SJCRH30 (cell line): Measurements from ENCODE around the gene TMEM115. TPM values are rescaled to one million over a fixed set of nuclear protein-coding genes. Genes with fewer than 3 reads are reported as not detected.

Experiments
- DNase-seq, 2 experiments: peaks; one replicate each; pipeline ENCODE4 v3.0.0-alpha.2; 2015 to 2020
- H3K27ac ChIP-seq: fragments of 250-450 bp; sonication (Bioruptor Pico); 2 replicates; pipeline ENCODE4 v1.5.1; 2020; ENCODE audit warnings: mild to moderate bottlenecking, moderate library complexity
- H3K27me3 ChIP-seq: fragments of 250-450 bp; sonication (Bioruptor Pico); 2 replicates; pipeline ENCODE4 v1.5.1; 2020; ENCODE audit warnings: mild to moderate bottlenecking, moderate library complexity
- H3K36me3 ChIP-seq: fragments of 250-450 bp; sonication (Bioruptor Pico); 2 replicates; pipeline ENCODE4 v1.5.1; 2020; ENCODE audit warnings: mild to moderate bottlenecking, moderate library complexity
- H3K4me1 ChIP-seq: fragments of 250-450 bp; sonication (Bioruptor Pico); 2 replicates; pipeline ENCODE4 v1.5.1; 2020; ENCODE audit warnings: mild to moderate bottlenecking, moderate library complexity
- H3K4me3 ChIP-seq: fragments of 250-450 bp; sonication (Bioruptor Pico); 2 replicates; pipeline ENCODE4 v1.5.1; 2020; ENCODE audit warnings: mild to moderate bottlenecking, moderate library complexity
- H3K9me3 ChIP-seq: fragments of 250-450 bp; sonication (Bioruptor Pico); replicated peaks from 2 replicates; pipeline ENCODE4 v1.5.1; 2020; ENCODE audit warnings: mild to moderate bottlenecking, moderate library complexity
- total RNA-seq: library from RNA; depleted of rRNA; stranded (reverse); fragments of >200 nt; shearing (Covaris generic); gene quantifications from 2 replicates; pipeline ENCODE4 v1.2.3, GENCODE V29; 2014

Gene TMEM115
- total RNA-seq, 1 experiment from 2014 or later = 27.2 TPM

GRCh38 chr3:50323614-50324199 lies 35.6 kb downstream of the TMEM115 start:
- Histone ChIP-seq H3K27me3 (no peaks in the 10 kb centered on the region), H3K36me3 (peaks cover 5% of the 10 kb centered on the region), H3K9me3 (no peaks in the 10 kb centered on the region), H3K27ac (no peak overlapping the region), H3K4me1 (peaks cover 4% of the 10 kb centered on the region; the same call in 1 of the 2 replicates), H3K4me3 (no peak overlapping the region)
- DNase-seq = no peak

DNA sequence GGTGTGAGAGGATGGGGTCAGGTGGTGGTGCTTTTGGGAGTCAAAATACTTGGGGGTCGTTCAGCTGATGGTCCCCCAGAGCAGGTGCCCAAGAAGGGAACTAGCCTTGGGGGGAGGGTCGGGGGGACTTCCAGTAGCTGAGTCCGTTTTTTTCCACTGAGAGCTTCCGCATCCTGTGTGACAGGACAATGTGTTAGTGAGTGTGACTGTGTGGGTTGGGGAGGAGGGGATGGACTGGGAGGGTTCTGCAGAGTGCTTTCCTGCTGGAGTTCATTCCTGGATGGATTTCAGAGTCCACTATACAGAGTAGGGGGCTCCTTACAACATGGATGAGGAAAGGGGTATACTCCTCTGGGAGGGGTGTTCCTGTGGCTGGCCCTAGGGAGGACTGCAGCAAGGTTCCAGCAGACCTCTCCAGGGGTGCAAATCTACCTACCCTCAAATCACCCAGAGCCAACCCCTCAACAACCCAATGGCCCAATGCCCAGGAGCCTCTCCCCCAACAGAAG lies 36.2 kb downstream of the TMEM115 start:
- Histone ChIP-seq H3K4me3 (no peak overlapping the region), H3K27ac (no peak overlapping the region), H3K4me1 (peaks cover 4% of the 10 kb centered on the region; the same call in 1 of the 2 replicates), H3K9me3 (no peaks in the 10 kb centered on the region), H3K27me3 (no peaks in the 10 kb centered on the region), H3K36me3 (peaks cover 5% of the 10 kb centered on the region)
- DNase-seq = no peak

DNA sequence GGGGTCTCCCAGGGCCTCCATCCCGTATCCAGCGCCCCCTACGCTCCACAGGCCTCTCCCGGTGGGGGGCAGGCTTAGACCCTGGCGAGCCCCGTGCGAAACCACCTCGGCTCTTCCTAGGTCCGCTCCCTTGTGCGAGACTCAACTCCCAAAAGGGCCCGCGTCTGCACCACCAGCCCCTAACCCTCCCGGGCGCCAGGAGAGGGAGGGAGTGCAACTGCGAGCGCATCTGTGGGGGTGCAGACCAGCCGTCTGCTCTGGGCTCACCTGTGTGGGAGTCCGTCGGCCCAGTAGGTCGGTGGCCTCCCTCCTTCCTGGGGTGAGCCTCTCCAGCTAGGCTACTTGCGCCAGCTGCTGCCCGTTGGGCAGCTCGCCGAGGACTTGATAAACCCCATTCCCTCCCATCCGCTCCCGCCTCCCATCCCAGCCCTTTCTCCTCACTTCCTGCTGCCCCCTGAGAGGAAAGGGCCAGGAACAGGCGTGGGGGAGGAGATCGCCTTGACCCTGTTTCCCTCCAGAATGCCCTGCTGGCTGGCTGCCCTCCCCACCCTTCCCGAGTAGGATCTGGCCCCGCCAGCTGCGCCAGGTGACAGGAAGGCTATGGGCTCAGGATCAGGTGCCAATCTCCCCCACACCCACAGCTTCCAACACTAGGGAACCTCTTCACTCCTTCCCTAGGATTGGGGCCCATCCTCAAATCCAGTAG lies 36.8 kb downstream of the TMEM115 start, which contains the start of gene HYAL2:
HYAL2 (minus strand) TSS at position 360 of the 706 bp plus-strand sequence. CDS start 2,256 bp downstream, outside the sequence.
- Histone ChIP-seq H3K27ac (peak within 1 kb of the TSS; percentile 98), H3K4me1 (peaks cover 4% of the 10 kb centered on the region; the same call in 1 of the 2 replicates)

GRCh38 chr3:50322115-50322385 lies 37.3 kb downstream of the TMEM115 start:
- H3K36me3 ChIP-seq = peaks cover 5% of the 10 kb centered on the region
- H3K27ac ChIP-seq = peak overlapping the region; percentile 98
- H3K9me3 ChIP-seq = no peaks in the 10 kb centered on the region
- no peak for DNase-seq
- H3K27me3 ChIP-seq = no peaks in the 10 kb centered on the region
- H3K4me1 ChIP-seq = peaks cover 4% of the 10 kb centered on the region; the same call in 1 of the 2 replicates
- H3K4me3 ChIP-seq = peak overlapping the region; percentile 90

More for the DNA sequence above, 36.8 kb downstream of the TMEM115 start, which contains the start of gene HYAL2:
- H3K9me3 ChIP-seq = no peaks in the 10 kb centered on the region
- no peaks in the 10 kb centered on the region for H3K27me3 ChIP-seq
- DNase-seq = no peak
- peaks cover 5% of the 10 kb centered on the region for H3K36me3 ChIP-seq
- peak within 1 kb of the TSS; percentile 90 for H3K4me3 ChIP-seq

- H3K36me3 ChIP-seq = peaks cover 5% of the 10 kb centered on the region
- H3K27me3 ChIP-seq = no peaks in the 10 kb centered on the region
- peak overlapping the region; percentile 90 for H3K4me3 ChIP-seq
- peaks cover 4% of the 10 kb centered on the region; the same call in 1 of the 2 replicates for H3K4me1 ChIP-seq
- no peaks in the 10 kb centered on the region for H3K9me3 ChIP-seq
- DNase-seq = peak; percentile 89 to 92
- peak overlapping the region; percentile 98 for H3K27ac ChIP-seq
Measured at GRCh38 chr3:50321336-50322114, 37.8 kb downstream of the TMEM115 start.

DNA sequence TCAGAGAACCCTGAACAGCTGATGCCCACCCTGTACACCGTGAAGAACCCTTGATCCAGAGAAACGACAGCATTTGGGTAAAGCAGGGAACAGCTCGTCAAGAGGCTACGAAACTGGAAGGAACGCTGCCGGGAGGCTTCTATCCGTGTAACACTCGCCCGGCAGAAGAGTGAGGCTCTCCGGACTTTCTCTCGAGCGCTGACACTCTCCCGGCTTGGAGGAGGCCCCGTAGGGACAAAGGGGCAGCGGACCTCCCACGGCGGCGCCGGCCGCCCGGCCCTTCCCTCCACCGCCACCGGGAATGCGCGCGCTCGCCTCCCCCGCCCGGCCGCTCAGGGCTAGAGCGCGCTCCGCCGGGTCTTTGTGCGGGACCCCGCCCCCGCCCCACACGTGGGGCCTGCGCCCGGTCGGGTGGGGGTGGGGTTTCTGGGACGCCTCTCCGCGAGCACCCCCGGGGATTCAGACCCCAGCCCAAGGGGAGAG lies 38.4 kb downstream of the TMEM115 start:
- peak overlapping the region; percentile 90 for H3K4me3 ChIP-seq
- H3K27me3 ChIP-seq = no peaks in the 10 kb centered on the region
- H3K27ac ChIP-seq = peak overlapping the region; percentile 98
- H3K4me1 ChIP-seq = peaks cover 4% of the 10 kb centered on the region; the same call in 1 of the 2 replicates
- peaks cover 5% of the 10 kb centered on the region for H3K36me3 ChIP-seq
- DNase-seq = peak; percentile 77 to 79
- no peaks in the 10 kb centered on the region for H3K9me3 ChIP-seq

DNA sequence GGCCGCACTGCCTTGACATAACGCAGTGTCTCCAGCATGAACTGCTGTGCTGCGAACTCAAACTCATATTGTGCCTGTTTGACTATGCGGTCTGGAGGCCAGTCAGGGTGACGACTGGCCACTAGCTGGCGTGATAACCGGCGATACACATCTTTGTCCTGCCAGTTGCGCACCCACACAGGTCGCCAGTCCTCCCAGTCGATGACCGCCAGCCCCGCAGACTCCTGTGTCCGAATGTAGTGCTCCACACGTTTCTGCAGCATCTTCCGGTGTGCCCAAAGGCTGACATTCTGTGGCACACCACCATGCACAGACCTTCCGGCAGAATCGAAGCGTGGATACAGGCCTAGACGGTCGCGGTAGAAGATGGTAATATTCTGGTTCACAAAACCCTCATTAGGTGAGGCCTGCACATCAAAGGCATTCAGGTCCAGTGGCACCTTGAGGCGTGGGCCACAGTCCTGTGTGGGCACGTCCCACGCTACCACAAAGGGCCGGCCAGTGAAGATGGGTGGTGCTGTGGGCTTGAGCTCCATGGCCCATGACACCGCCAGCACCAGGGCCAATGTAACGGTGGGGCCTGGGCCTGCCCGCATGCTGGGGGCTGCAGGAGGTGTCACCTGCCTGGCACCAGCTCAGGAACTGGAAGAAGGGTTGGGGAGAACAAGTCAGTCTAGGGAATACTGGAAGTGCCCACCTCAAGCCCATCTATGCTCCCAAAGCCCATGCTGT lies 39.3 kb downstream of the TMEM115 start:
- Histone ChIP-seq H3K9me3 (no peaks in the 10 kb centered on the region), H3K27me3 (no peaks in the 10 kb centered on the region), H3K27ac (no peak overlapping the region; the same call in 1 of the 2 replicates), H3K4me3 (peak overlapping the region; percentile 90), H3K36me3 (peaks cover 5% of the 10 kb centered on the region), H3K4me1 (peaks cover 4% of the 10 kb centered on the region; the same call in 1 of the 2 replicates)
- DNase-seq = no peak

- Histone ChIP-seq H3K27me3 (no peaks in the 10 kb centered on the region), H3K27ac (no peak overlapping the region), H3K4me3 (no peak overlapping the region), H3K9me3 (no peaks in the 10 kb centered on the region), H3K36me3 (peaks cover 5% of the 10 kb centered on the region), H3K4me1 (peaks cover 2% of the 10 kb centered on the region; the same call in 1 of the 2 replicates)
- DNase-seq = no peak
Measured at GRCh38 chr3:50319181-50319893, 40.0 kb downstream of the TMEM115 start.

DNA sequence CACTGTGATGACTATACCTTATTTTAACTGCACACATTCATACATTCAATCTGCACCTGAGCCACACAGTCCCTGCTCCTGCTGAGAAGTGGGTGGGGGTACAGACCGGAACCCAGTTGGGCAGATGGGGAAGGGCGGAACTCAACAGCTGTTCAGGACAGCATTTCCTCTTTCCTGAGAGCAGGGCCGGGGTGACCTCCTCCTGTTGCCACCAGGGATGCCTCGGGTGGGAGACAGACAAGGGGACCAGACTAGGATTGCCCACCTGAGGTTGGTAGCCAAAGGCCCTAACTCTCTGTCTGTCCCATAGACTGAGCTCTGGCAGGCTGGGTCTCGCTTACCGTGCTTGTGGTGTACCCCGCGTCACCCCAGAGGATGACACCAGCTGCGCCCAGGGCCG lies 40.7 kb downstream of the TMEM115 start:
- DNase-seq = no peak
- Histone ChIP-seq H3K4me3 (no peak overlapping the region), H3K9me3 (no peaks in the 10 kb centered on the region), H3K4me1 (no peaks in the 10 kb centered on the region; the same call in 1 of the 2 replicates), H3K27me3 (no peaks in the 10 kb centered on the region), H3K36me3 (peaks cover 5% of the 10 kb centered on the region), H3K27ac (no peak overlapping the region)

- H3K36me3 ChIP-seq = peaks cover 5% of the 10 kb centered on the region
- H3K27ac ChIP-seq = no peak overlapping the region
- no peaks in the 10 kb centered on the region; the same call in 1 of the 2 replicates for H3K4me1 ChIP-seq
- H3K4me3 ChIP-seq = no peak overlapping the region
- H3K9me3 ChIP-seq = no peaks in the 10 kb centered on the region
- no peak for DNase-seq
- no peaks in the 10 kb centered on the region for H3K27me3 ChIP-seq
Measured at GRCh38 chr3:50318163-50318562, 41.2 kb downstream of the TMEM115 start.

DNA sequence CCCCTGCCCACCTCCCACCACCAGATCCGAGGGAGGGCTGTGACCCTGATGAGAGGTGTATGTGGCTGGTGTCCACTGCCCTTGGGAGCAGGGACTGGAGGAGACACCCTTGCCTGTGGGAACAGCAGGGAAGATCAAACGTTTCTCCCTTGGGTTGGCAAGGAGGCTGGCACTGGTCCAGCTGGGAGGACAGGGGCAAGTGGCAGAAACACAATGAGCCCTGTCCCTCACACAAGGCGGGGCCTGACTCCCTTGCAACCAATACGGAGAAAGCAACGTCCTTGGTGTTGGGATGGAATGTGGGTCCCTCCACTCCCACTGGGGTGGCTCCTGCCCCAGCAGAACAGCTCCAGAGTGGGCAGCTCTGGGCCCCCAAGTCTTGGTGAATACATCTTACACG lies 42.0 kb downstream of the TMEM115 start:
- Histone ChIP-seq H3K36me3 (peaks cover 5% of the 10 kb centered on the region), H3K27ac (no peak overlapping the region), H3K27me3 (no peaks in the 10 kb centered on the region), H3K9me3 (no peaks in the 10 kb centered on the region), H3K4me1 (no peaks in the 10 kb centered on the region; the same call in 1 of the 2 replicates), H3K4me3 (no peak overlapping the region)
- DNase-seq = no peak

GRCh38 chr3:50316657-50317242 lies 42.6 kb downstream of the TMEM115 start:
- Histone ChIP-seq H3K9me3 (no peaks in the 10 kb centered on the region), H3K27me3 (no peaks in the 10 kb centered on the region), H3K36me3 (peaks cover 5% of the 10 kb centered on the region), H3K4me1 (no peaks in the 10 kb centered on the region), H3K4me3 (no peak overlapping the region), H3K27ac (no peak overlapping the region)
- DNase-seq = no peak

DNA sequence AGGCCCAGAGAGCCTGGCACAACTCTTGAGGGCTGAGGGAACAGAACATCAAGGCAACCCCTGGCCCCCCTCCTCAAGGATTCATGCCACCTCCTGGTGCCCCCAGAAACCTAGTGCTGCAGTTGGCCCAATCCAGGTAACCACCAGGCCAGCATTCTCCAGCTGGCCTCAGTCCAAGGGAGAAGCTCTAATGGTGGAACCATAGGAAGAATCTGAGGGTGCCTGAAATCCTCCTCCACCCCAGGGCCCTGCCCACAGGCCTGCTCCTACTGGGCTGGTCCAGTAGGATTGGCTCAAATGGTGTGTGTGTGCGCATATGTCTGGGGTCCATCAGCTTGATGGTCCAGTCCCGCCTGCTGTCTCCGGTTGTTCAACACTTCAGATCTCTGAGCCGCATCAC lies 44.5 kb downstream of the TMEM115 start:
- no peak overlapping the region for H3K27ac ChIP-seq
- no peak for DNase-seq
- no peaks in the 10 kb centered on the region for H3K27me3 ChIP-seq
- H3K36me3 ChIP-seq = peaks cover 5% of the 10 kb centered on the region
- H3K4me3 ChIP-seq = no peak overlapping the region
- no peaks in the 10 kb centered on the region; the same call in 1 of the 2 replicates for H3K9me3 ChIP-seq
- H3K4me1 ChIP-seq = no peaks in the 10 kb centered on the region
